Tibial artery (tissue), 4 donors: Measurements from ENCODE around the gene ZNF691.

ENCODE experiments used
- DNase-seq, 2 donors: peaks; one replicate each; pipeline ENCODE4 v3.0.0-alpha.2; 2019
- H3K27ac ChIP-seq, 2 donors: fragments of 200-600 bp; sonication (generic) in 1 of 2; 1 replicate in 1 of 2; 2 replicates in 1 of 2; pipeline ENCODE4 v1.5.1; 2018 to 2019; ENCODE audit warnings: mild to moderate bottlenecking in 1 of 2
- H3K27me3 ChIP-seq, 2 donors: fragments of 200-600 bp; sonication (generic) in 1 of 2; one replicate each; pipeline versions ENCODE4 v1.5.1 to v1.6.0; 2016 to 2019
- H3K36me3 ChIP-seq, 3 donors: fragments of 200-600 bp; sonication (generic) in 2 of 3; one replicate each; pipeline ENCODE4 v1.5.1; 2016 to 2019; ENCODE audit warnings: mild to moderate bottlenecking in 2 of 3
- H3K4me1 ChIP-seq, 4 donors: fragments of 200-600 bp; sonication (generic) in 2 of 4; 1 replicate in 3 of 4; 2 replicates in 1 of 4; pipeline ENCODE4 v1.5.1; 2016 to 2019
- H3K4me3 ChIP-seq, 2 donors: fragments of 200-600 bp; sonication (generic) in 1 of 2; 1 replicate in 1 of 2; 2 replicates in 1 of 2; pipeline ENCODE4 v1.5.1; 2018 to 2019; ENCODE audit warnings: mild to moderate bottlenecking in 2 of 2
- H3K9me3 ChIP-seq, 3 donors: fragments of 200-600 bp; sonication (generic) in 1 of 3; one replicate each; pipeline ENCODE4 v1.5.1; 2016 to 2019
- CTCF ChIP-seq, 2 experiments: fragments of 200-600 bp in 1 of 2; fragments of 450-650 bp in 1 of 2; IDR thresholded peaks; one replicate each; pipeline ENCODE4 v1.5.1; 2017 to 2019; ENCODE audit warnings: antibody characterized with exemption in 2 of 2, mild to moderate bottlenecking in 1 of 2, moderate library complexity in 1 of 2
- intact Hi-C: fragments of 100-400 bp; cut with DNase I; formaldehyde crosslinking; loops from one replicate; pipeline ENCODE4 v1.15.0; 2023; ENCODE audit warnings: low total_unique reads

Gene ZNF691

GRCh38 chr1:42817440-42817767 is 29.0 kb upstream of the ZNF691 start:
- TF ChIP-seq CTCF (IDR thresholded peaks at IDR 0.05): no peak
- Histone ChIP-seq H3K36me3 (no peaks in the 10 kb centered on the region), H3K4me3 (peak overlapping the region; percentile 62 to 66), H3K27ac (peak overlapping the region; percentile 87 to 91), H3K9me3 (no peaks in the 10 kb centered on the region), H3K27me3 (no peaks in the 10 kb centered on the region), H3K4me1 (peaks cover 0 to 23% (median 13%) of the 10 kb centered on the region in 4 donors)
- intact Hi-C loops: loop anchor here (2.0 to 5.0 kb wide), 2 partner anchors 50 to 135 kb away; partner anchors contain the start of genes C1orf50, P3H1 and YBX1
- no peak for DNase-seq

GRCh38 chr1:42817976-42818375 is 28.4 kb upstream of the ZNF691 start:
- H3K9me3 ChIP-seq: no peaks in the 10 kb centered on the region
- no peaks in the 10 kb centered on the region for H3K27me3 ChIP-seq
- no peaks in the 10 kb centered on the region for H3K36me3 ChIP-seq
- intact Hi-C loops: loop anchor here (2.0 to 5.0 kb wide), 2 partner anchors 51 to 135 kb away; partner anchors contain the start of genes C1orf50, P3H1 and YBX1
- H3K4me1 ChIP-seq: peaks cover 0 to 23% (median 13%) of the 10 kb centered on the region in 4 donors
- TF ChIP-seq CTCF (IDR thresholded peaks at IDR 0.05): no peak
- no peak for DNase-seq
- peak overlapping the region in 1 of 2 donors; percentile 62 for H3K4me3 ChIP-seq
- peak overlapping the region in 1 of 2 donors; percentile 87 for H3K27ac ChIP-seq

- TF ChIP-seq CTCF (IDR thresholded peaks at IDR 0.05): no peak
- H3K27ac ChIP-seq: no peak overlapping the region
Observed at GRCh38 chr1:42820813-42821212, 25.6 kb upstream of the ZNF691 start.

GRCh38 chr1:42821690-42822089 is 24.7 kb upstream of the ZNF691 start:
- no peak for DNase-seq
- H3K27ac ChIP-seq: no peak overlapping the region
- H3K36me3 ChIP-seq: peaks cover 0 to 4% (median 0%) of the 10 kb centered on the region in 3 donors
- no peaks in the 10 kb centered on the region for H3K9me3 ChIP-seq
- no peaks in the 10 kb centered on the region for H3K27me3 ChIP-seq
- H3K4me1 ChIP-seq: peaks cover 0 to 10% (median 4%) of the 10 kb centered on the region in 4 donors
- intact Hi-C loops: no loop called here
- no peak overlapping the region for H3K4me3 ChIP-seq
- TF ChIP-seq CTCF (IDR thresholded peaks at IDR 0.05): no peak

More at GRCh38 chr1:42820813-42821212, 25.6 kb upstream of the ZNF691 start:
- no peak for DNase-seq
- Histone ChIP-seq H3K36me3 (no peaks in the 10 kb centered on the region), H3K9me3 (no peaks in the 10 kb centered on the region), H3K27me3 (no peaks in the 10 kb centered on the region), H3K4me3 (no peak overlapping the region), H3K4me1 (peaks cover 0 to 17% (median 10%) of the 10 kb centered on the region in 4 donors)
- intact Hi-C loops: no loop called here

- TF ChIP-seq CTCF (IDR thresholded peaks at IDR 0.05): no peak
- Histone ChIP-seq H3K9me3 (no peaks in the 10 kb centered on the region), H3K4me1 (peaks cover 0 to 6% (median 1%) of the 10 kb centered on the region in 4 donors), H3K27ac (no peak overlapping the region), H3K36me3 (peaks cover 0 to 13% (median 0%) of the 10 kb centered on the region in 3 donors), H3K27me3 (no peaks in the 10 kb centered on the region), H3K4me3 (no peak overlapping the region)
- DNase-seq: no peak
- intact Hi-C loops: no loop called here
Observed at GRCh38 chr1:42822800-42823392, 23.5 kb upstream of the ZNF691 start.
